Activated CD8-positive, alpha-beta memory T cell treated with anti-CD3 and anti-CD28 coated beads for 36 hours (primary cell): ENCODE results near the gene CDK3. TPM values are rescaled to one million over a fixed set of nuclear protein-coding genes. Genes with fewer than 3 reads are reported as not detected.
"Not testable (repeated sequence)": the region's sequence is repeated elsewhere in the genome, so short reads cannot be mapped to it uniquely, and the experiment has no call there.

Experiments used
- CTCF ChIA-PET: fragments of 350-600 bp; sonication (Branson Sonifier 250); formaldehyde crosslinking; loops from one replicate; lab custom pipeline; 2021; ENCODE audit warnings: antibody characterized with exemption; lab: Charles Lee
- POLR2A ChIA-PET: fragments of 350-600 bp; sonication (Branson Sonifier 250); formaldehyde crosslinking; loops from one replicate; lab custom pipeline; 2021; ENCODE audit warnings: antibody characterized with exemption; lab: Charles Lee
- total RNA-seq, 2 experiments: library from RNA; stranded (reverse); gene quantifications; one replicate each; pipeline ENCODE4 v1.2.3, GENCODE V29; 2021

The CDK3 gene
- total RNA-seq, 2 experiments from 2014 or later: 4.1 to 5.1 TPM

- CTCF ChIA-PET: interaction anchor here (0.8 kb wide), 1 partner anchor 9 kb away, joined by 3 read pairs; no protein-coding TSS in a partner anchor
- POLR2A ChIA-PET: interaction anchor here (0.5 kb wide), 1 partner anchor 153 kb away, joined by 3 read pairs; no protein-coding TSS in a partner anchor
Observed at GRCh38 chr17:76023900-76024237, 23.2 kb downstream of the CDK3 start.

DNA sequence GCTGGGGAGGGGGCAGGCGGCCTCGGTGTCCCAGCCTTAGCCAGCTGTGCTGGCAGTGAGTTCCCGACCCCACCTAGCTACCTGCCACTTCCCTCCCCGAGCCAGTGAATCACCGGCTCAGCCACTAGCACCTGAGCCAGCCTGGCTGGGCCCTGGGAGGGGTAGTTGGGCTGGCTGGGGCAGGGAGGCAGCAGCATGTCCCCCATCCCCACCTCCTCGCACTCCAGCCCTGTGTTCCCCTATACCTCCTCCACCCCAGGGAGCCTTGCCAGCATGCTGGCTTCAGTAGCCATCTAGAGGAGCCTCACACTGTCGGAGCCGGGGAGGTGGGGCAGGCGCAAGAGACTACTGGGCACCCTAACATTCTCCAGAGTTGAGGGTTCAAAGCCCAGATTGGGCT is 23.7 kb downstream of the CDK3 start:
- ChIA-PET POLR2A (no interaction called here), CTCF (no interaction called here)

- ChIA-PET POLR2A (interaction anchor here (0.7 to 0.8 kb wide), 2 partner anchors 8 to 103 kb away, joined by 5 to 10 read pairs; no protein-coding TSS in a partner anchor), CTCF (interaction anchor here (1.0 to 1.3 kb wide), 2 partner anchors 11 to 366 kb away, joined by 4 to 6 read pairs; no protein-coding TSS in a partner anchor)
Observed at GRCh38 chr17:76025294-76025693, 24.6 kb downstream of the CDK3 start.

DNA sequence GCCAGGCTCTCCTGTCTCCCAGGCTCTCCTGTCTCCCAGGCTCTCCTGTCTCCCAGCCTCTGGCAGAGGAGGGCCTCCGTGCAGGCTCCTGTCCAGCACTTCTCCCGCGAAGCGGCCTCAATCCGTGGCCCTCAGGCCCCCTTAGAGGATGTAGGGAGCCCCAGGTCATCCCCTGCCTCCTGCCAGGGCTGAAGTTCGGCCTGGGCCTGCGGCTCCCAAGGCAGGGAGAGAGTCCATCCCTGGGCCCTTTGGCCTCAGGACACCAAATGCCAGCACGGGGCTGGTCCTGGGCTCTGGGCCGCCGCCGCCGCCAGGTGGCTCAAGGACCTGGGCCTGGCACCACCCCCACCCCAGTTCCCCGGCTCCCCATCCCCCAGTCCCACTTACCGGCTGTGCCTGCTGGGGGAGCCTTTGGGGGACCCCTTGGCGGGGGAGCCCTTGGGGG is 26.1 kb downstream of the CDK3 start:
- ChIA-PET POLR2A (no interaction called here), CTCF (interaction anchor here (1.3 kb wide), 1 partner anchor 12 kb away, joined by 4 read pairs; no protein-coding TSS in a partner anchor)

DNA sequence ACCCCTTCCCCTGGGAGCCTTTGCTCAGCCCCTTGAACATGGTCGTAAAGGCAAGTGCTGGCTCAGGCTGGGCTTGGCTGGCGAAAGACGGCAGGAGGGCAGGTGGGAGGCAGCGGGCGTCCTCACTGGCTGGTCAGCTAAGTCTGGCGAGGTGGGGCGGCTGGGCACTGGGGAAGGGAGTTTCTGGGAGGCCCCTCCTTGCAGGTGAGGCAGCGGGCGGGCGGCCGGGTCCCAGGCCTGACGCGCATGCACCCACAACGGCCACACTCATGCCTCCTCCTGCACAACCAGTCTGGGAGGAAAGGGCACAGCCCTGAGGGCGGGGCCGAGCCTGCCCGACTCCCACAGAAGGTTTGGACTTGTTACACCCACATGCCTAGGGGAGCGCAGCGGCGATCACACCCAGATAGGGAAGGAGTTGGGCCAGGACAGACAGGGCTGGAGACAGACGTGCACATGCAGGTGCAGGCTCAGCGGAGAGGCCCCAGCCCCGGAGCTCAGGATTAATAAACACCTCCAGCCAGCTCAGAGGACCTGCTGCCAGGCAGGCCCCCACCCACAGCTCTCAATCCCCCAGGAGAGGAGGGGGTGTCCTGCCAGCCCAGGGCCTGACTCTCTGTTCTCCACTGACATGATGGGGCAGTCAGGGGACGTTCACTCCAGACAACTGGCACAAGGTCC is 26.6 kb downstream of the CDK3 start, which contains the start of gene EVPL:
Gene EVPL (minus strand): TSS at position 148 of the 681 bp plus-strand sequence. CDS start 108 bp downstream, at position 40.
- CTCF ChIA-PET: no interaction called here

DNA sequence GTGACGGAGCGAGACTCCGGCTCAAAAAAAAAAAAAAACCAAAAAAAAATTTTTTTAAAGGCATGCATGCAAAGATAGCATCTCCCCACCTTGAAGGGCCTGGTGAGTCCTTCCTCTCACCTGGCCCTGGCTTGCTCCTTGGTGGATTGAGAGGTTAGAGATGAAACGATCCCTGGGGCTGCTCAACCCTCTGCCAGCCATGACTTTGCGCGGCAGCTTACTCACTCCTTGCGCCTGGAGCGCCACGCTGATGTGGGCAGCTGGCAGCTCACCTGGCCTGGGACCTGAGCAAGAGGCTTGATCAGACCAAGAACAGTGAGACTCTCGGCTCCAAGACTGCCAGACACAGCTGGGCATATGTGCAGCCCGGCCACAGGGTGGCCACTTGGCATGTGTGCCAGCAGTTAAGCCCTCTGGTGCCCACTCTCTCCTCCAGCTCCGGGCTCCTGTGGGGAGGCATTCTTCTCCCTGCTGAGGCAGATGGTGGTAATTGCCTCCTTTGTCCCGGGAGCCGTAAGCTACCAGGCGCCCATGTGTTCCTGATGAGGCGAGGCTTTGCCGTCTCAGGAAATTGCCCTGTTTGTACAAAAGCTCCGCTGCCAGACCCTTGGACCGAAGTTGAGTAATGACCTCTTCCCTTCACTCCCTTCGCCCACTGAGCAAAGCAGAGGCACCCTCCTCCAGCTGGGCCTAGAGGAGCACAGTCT is 31.6 kb downstream of the CDK3 start:
- CTCF ChIA-PET: interaction anchor here (0.5 kb wide), 1 partner anchor 23 kb away, joined by 3 read pairs; no protein-coding TSS in a partner anchor
- POLR2A ChIA-PET: interaction anchor here (0.7 kb wide), 1 partner anchor 351 kb away, joined by 3 read pairs; no protein-coding TSS in a partner anchor

More for the DNA sequence above, 26.6 kb downstream of the CDK3 start, which contains the start of gene EVPL:
- POLR2A ChIA-PET: no interaction called here

DNA sequence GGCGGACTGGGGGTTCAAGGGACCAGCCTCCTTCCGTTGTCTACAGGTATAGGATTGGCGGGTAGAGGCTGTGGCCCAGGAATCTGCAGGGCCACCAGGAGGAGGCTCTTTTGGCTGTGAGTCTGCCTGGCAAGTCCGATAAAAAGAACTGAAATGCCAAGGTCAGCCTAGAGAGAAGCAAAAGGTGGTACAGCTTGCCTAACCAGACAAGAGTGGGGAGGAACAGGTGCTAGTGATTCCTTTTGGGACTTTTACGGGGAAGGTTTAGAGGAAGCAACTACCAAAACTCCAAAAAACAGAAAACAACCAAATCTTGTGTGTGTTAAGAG is 32.1 kb downstream of the CDK3 start:
- ChIA-PET CTCF (interaction anchor here (1.7 kb wide), 1 partner anchor 247 kb away, joined by 5 read pairs; no protein-coding TSS in a partner anchor), POLR2A (no interaction called here)

DNA sequence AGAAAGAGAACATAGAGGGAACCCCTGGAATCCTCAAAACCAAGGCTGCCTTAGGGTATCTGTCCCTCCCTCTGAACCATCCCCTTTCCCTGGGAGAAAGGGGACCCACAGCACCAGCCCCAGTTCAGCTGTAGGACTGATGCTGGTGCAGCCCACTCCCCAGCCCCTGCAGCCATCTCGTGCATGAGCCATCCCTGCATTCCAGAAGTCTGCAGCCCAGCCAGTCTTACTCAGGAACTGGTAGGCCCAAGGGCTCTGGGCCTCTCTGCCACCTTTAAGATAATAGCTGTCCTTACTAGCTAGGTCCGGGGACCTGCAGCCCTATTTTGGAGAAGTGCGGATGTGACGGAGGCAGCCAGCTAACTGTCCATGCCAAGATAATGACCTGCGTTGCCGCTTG is 32.5 kb downstream of the CDK3 start:
- POLR2A ChIA-PET: no interaction called here
- CTCF ChIA-PET: interaction anchor here (0.6 to 1.7 kb wide), 2 partner anchors 117 to 246 kb away, joined by 5 to 8 read pairs; no protein-coding TSS in a partner anchor

DNA sequence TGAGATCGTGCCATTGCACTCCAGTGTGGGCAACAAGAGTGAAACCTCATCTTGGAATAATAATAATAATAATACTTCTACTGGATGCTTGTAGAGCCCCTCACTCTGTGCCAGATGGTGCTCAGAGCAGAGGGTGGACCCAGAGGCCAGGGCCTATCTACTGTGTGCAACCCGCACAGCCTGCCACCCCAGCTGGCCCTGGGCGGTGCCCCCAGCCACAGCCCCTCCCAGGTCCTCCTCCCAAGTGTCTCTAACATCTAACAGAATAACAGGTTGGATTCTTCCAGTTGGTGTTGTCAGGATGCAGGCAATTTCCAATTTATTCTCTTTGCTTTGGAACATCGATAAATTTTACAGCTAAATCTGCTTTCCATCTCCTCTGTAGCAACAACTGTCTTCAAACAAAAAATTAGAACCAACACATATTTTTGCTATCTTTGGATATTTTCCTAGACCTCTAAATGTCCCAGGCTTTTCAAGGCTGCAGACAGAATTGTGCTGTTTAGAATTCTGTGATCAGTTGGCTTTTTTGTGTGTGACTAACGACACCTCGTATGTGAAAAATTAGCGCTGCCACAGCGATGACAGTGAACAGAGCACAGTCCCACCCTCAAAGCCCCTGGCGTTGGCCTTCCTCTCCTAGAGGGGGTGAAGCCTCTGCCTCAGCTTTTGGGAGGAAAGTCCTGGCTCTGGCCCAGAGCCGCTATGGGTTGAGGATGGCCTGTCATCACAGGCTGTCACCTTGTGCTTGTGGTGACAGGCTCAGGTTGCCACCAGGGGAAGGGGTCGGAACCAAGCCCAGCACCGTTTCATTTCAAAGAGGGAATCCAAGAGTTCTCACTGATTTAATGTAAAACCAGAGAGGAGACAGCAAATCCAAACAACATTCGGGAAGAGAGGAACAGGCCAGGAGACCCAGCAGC is 34.0 kb downstream of the CDK3 start:
- ChIA-PET CTCF (interaction anchor here (1.7 kb wide), 1 partner anchor 245 kb away, joined by 5 read pairs; no protein-coding TSS in a partner anchor), POLR2A (interaction anchor here (0.6 kb wide), 1 partner anchor 79 kb away, joined by 16 read pairs; no protein-coding TSS in a partner anchor)

DNA sequence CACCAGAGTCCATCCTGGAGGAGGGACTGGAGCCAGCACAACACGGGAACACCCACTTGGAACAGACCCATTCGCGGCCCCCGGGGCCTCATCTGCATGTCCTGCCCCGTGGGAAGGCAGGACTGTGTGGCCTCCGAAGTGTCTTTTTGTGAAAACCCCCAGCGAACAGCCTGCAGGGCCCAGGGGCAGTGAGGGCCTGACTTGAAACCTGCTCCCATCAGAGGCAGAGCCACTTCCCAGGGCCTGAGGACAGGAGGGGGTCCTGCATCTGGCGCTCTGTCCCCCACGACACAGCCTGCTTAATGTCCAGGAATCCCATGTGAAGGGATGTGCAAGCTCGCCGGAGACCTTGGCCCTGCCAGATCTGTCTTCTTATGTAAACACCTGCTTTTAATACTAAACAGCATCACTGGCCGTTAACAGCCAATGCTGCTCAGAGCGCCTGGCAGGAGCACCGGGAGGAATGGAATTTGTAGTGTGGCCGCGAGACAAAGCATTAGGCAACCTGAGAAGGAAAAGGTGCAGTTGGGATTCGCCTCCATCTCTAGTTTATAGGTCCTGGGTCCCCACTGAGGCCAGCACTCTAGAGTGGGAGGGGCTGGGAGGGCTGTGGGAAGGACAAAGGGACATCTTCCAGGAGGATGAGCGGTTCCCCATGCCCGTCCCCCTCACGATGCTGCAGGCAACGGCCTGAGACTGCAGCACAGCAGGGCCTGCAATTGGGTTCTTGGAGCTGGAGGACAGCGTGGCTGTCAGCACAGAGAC is 36.0 kb downstream of the CDK3 start:
- POLR2A ChIA-PET: interaction anchor here (0.8 kb wide), 1 partner anchor 67 kb away, joined by 4 read pairs; the partner anchor contains the start of gene EXOC7
- CTCF ChIA-PET: no interaction called here

DNA sequence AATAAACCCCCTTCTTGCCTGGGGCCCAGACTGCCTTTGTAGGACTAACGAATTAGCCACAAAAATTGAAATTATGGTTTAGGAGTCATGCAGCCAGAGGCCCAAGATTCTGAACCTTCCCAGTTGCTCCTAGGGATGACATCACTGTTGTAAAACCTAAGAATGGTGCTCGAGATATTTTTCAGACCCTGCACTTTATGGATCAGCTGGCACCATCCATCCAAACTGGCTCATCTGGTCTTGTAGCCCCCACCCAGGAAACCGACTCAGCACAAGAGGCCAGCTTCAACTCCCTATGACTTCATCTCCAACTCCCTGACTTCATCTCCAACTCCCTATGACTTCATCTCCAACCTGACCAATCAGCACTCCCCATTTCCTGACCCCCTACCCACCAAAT is 37.4 kb downstream of the CDK3 start:
- POLR2A ChIA-PET: no interaction called here
- CTCF ChIA-PET: no interaction called here

DNA sequence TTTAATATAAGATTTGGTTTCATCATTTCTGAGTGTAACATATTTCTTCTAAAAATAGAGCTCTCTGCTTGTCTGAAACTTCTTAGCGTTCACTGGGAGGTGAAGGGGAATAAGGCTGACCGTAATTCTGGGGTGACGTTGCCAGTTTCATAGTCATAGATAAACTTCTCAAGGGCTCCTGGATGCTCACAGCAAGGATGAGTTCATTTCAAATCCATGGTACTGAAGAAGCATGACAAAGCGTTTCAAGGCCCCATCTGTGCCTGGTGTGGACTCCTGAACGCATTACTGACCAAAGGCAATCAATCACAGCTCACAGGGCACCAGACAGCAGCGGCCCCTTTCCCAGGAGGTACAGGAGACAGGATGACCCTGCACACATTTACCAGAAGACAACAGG is 38.5 kb downstream of the CDK3 start:
- CTCF ChIA-PET: interaction anchor here (0.6 kb wide), 1 partner anchor 59 kb away, joined by 3 read pairs; no protein-coding TSS in a partner anchor
- POLR2A ChIA-PET: no interaction called here

GRCh38 chr17:76040376-76040775 is 39.7 kb downstream of the CDK3 start:
- ChIA-PET CTCF (interaction anchor here (2.1 kb wide), 1 partner anchor 26 kb away, joined by 5 read pairs; no protein-coding TSS in a partner anchor), POLR2A (no interaction called here)

DNA sequence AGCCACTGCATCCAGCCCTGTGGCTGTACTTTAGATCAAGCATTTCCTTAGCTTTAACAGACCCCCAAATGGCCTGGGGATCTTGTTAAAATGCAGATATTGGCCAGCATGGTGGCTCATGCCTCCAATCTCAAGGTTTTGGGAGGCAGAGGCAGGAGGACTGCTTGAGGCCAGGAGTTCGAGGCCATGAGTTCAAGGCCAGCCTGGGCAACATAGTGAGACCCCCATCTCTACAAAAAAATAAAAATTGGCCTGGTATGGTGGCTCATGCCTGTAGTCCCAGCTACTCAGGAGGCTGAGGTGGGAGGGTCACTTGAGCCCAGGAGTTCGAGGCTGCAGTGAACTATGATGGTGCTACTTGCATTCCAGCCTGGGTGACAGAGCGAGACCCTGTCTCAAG is 42.2 kb downstream of the CDK3 start:
- POLR2A ChIA-PET: not testable (repeated sequence)
- CTCF ChIA-PET: interaction anchor here (0.5 kb wide), 1 partner anchor 82 kb away, joined by 3 read pairs; no protein-coding TSS in a partner anchor

GRCh38 chr17:76044475-76045007 is 43.9 kb downstream of the CDK3 start:
- CTCF ChIA-PET: not testable (repeated sequence)
- POLR2A ChIA-PET: interaction anchor here (0.5 kb wide), 1 partner anchor 249 kb away, joined by 6 read pairs; no protein-coding TSS in a partner anchor

DNA sequence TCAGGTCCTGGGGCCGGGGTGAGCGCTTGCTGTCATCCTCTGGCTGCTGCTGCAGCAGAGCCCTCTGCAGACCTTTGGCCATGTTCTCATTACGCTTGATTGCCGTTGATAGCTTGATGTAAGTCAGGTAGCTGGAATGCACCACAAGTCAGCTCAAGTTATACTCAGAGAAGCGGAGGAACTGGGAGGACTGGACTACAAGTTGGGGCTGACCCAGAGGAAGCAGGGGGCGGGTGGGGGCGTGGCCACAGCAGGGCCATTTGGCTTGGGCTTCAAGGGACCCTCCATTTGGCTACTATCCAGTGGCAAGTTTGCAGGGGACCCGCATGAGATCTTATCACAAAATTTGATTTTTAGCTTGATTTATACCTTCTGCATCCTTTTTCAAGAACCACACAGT is 45.4 kb downstream of the CDK3 start:
- POLR2A ChIA-PET: no interaction called here
- CTCF ChIA-PET: interaction anchor here (0.6 to 1.7 kb wide), 2 partner anchors 19 to 45 kb away, joined by 6 to 10 read pairs; partner anchors contain the start of gene CDK3

DNA sequence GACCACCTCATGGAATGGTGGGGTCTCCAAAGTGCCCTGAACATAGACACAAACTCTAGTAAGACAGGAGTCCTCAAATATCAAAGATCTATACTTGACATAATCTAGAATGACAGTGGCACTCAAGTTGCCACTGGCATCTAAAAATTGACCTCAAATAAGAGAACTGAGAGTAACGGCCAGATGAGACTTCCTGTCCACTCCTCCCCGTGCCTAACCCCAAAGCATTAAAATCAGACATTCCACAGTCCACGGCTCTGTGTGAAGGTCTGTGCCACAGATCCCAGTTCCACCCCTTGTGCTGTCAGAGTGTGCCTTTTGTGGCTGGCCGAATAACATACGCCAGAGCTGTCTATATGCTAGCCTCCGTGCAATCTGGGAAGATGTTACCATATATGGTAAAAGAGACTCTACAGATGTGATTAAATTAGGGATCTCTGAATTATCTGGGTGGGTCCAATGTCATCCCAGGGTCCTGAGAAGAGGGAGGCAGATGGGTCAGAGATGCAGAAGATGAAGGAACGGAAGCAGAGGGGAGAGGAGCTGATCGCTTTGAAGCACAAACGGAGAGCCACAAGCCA is 47.5 kb downstream of the CDK3 start:
- POLR2A ChIA-PET: no interaction called here
- CTCF ChIA-PET: no interaction called here
